ENCODE results near the gene PPP1R9A.

DNA sequence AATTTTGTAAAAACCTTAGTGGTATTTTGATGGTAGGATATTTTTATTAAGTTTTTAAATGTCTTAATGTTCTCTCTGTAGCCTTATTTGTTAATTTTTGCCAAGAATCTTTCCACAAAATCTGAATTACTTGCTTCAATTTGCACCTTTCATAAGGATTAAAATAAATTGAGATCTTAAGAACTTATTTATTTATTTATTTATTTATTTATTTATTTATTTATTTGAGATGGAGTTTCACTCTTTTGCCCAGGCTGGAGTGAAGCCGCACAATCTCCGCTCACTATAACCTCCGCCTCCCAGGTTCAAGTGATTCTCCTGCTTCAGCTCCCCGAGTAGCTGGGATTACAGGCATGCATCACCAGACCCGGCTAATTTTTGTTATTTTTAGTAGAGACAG is 98.6 kb downstream of the PPP1R9A start:
- TF ChIP-seq, protein P1, sequence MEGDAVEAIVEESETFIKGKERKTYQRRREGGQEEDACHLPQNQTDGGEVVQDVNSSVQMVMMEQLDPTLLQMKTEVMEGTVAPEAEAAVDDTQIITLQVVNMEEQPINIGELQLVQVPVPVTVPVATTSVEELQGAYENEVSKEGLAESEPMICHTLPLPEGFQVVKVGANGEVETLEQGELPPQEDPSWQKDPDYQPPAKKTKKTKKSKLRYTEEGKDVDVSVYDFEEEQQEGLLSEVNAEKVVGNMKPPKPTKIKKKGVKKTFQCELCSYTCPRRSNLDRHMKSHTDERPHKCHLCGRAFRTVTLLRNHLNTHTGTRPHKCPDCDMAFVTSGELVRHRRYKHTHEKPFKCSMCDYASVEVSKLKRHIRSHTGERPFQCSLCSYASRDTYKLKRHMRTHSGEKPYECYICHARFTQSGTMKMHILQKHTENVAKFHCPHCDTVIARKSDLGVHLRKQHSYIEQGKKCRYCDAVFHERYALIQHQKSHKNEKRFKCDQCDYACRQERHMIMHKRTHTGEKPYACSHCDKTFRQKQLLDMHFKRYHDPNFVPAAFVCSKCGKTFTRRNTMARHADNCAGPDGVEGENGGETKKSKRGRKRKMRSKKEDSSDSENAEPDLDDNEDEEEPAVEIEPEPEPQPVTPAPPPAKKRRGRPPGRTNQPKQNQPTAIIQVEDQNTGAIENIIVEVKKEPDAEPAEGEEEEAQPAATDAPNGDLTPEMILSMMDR (IDR thresholded peaks at IDR 0.05): no peak
- TF ChIP-seq POLR2A (IDR thresholded peaks at IDR 0.05): no peak
